ENCODE results near the gene GRHPR. TPM values are rescaled to one million over a fixed set of nuclear protein-coding genes. Genes with fewer than 3 reads are reported as not detected.

GRHPR gene
- total and polyA plus RNA-seq, 2 of the 8 experiments (the other 6 are each of a cell fraction or from before 2014, with no cell fraction given) = 97.0 to 201 TPM

- Histone ChIP-seq H3K79me2 (ENCODE audit: control insufficient read depth in 1 of 2, insufficient read depth in 2 of 2, low read length in 2 of 2) (no peaks in the 10 kb centered on the region), H3K79me1 (ENCODE audit: low read depth, low read length) (no peaks in the 10 kb centered on the region), H3K27me3 (replicated peaks in 1 of 4; ENCODE audit: control insufficient read depth in 3 of 4, extremely low read depth in 1 of 4, insufficient read depth in 3 of 4, low read length in 3 of 4) (no peaks in the 10 kb centered on the region), H3K23ac (ENCODE audit: insufficient read length) (no peak overlapping the region), H2BK12ac (ENCODE audit: low read depth, low read length) (no peak overlapping the region), H4K20me1 (replicated peaks in 1 of 2; ENCODE audit: control insufficient read depth in 1 of 2, insufficient read depth in 2 of 2, low read length in 2 of 2) (no peaks in the 10 kb centered on the region), H3K4ac (replicated peaks; ENCODE audit: insufficient read length, low read depth, low read length) (no peak overlapping the region), H3K23me2 (ENCODE audit: low read depth, low read length) (no peaks in the 10 kb centered on the region; the same call in 1 of the 2 replicates), H3K4me2 (ENCODE audit: insufficient read depth in 1 of 2, low read depth in 2 of 2, low read length in 2 of 2) (no peak overlapping the region), H2BK20ac (ENCODE audit: low read length) (no peak overlapping the region), H3K36me3 (ENCODE audit: control insufficient read depth in 2 of 4, insufficient read depth in 4 of 4, low read length in 3 of 4) (no peaks in the 10 kb centered on the region), H2BK15ac (ENCODE audit: low read length) (no peak overlapping the region), H3K18ac (ENCODE audit: extremely low read depth, low read length) (no peak overlapping the region), H2AFZ (ENCODE audit: low read length) (no peak overlapping the region), H4K8ac (ENCODE audit: extremely low read depth, insufficient read depth, low read length) (no peak overlapping the region), H2AK5ac (ENCODE audit: low read depth, low read length) (no peak overlapping the region), H2BK5ac (ENCODE audit: low read depth, low read length) (no peak overlapping the region), H3K9me3 (ENCODE audit: insufficient read depth in 2 of 2, low read depth in 1 of 2, low read length in 1 of 2) (no peaks in the 10 kb centered on the region), H3K9ac (replicated peaks in 1 of 4; ENCODE audit: extremely low read depth in 1 of 4, low read depth in 3 of 4, low read length in 3 of 4) (no peak overlapping the region), H3K56ac (replicated peaks; ENCODE audit: insufficient read length, low read depth, low read length) (no peak overlapping the region), H3K27ac (ENCODE audit: low read depth, low read length) (no peak overlapping the region), H3K4me3 (ENCODE audit: extremely low read depth in 1 of 4, insufficient read depth in 2 of 4, low read depth in 3 of 4, low read length in 4 of 4) (no peak overlapping the region), H3K4me1 (replicated peaks in 1 of 4; ENCODE audit: control insufficient read depth in 3 of 4, insufficient read depth in 4 of 4, low read length in 3 of 4) (no peaks in the 10 kb centered on the region), H2BK120ac (replicated peaks; ENCODE audit: low read depth, low read length) (no peak overlapping the region), H3K14ac (ENCODE audit: insufficient read length) (no peak overlapping the region), H4K91ac (replicated peaks; ENCODE audit: insufficient read length, low read length) (peak overlapping the region; percentile 65), H4K5ac (ENCODE audit: insufficient read length, low read depth, low read length) (no peak overlapping the region)
- ChIA-PET POLR2A (ENCODE audit: partially characterized antibody) (no interaction called here), CTCF (ENCODE audit: partially characterized antibody) (interaction anchor here (1.1 kb wide), 1 partner anchor 11 kb away, joined by 3 read pairs; no protein-coding TSS in a partner anchor)
- no peak for FAIRE-seq
- no peak for DNase-seq (ENCODE audit: low read depth in 1 of 2, low spot score in 2 of 2)
- 88% methylated on average over 18 of the region's 19 CpGs; no CpG with 5 or more reads in 1 of the 2 experiments for WGBS, 2 experiments (ENCODE audit: extremely low coverage in 1 of 2, insufficient coverage in 1 of 2, insufficient read length in 1 of 2, insufficient replicate concordance in 2 of 2, low coverage in 1 of 2, low lambda C conversion rate in 2 of 2, missing lambda C conversion rate in 1 of 2)
- no peak for TF ChIP-seq EGR1 (IDR thresholded peaks at IDR 0.05; ENCODE audit: borderline replicate concordance, low read depth, low read length)
- TF ChIP-seq TAF1 (IDR thresholded peaks at IDR 0.05; ENCODE audit: low read depth, low read length) = no peak
- TF ChIP-seq SP1 (IDR thresholded peaks at IDR 0.05; ENCODE audit: low read depth, low read length) = no peak
- TF ChIP-seq RNF2 (IDR thresholded peaks at IDR 0.05; ENCODE audit: borderline replicate concordance, low read depth, low read length, missing control alignments, poor library complexity, severe bottlenecking) = no peak
- no peak for TF ChIP-seq BACH1 (IDR thresholded peaks at IDR 0.05; ENCODE audit: low read length)
- no peak for TF ChIP-seq RFX5 (IDR thresholded peaks at IDR 0.05; ENCODE audit: borderline replicate concordance, low read depth, low read length)
- no peak for TF ChIP-seq SIX5 (IDR thresholded peaks at IDR 0.05; ENCODE audit: low read depth, low read length)
- TF ChIP-seq KDM5A (IDR thresholded peaks at IDR 0.05; ENCODE audit: low read length) = no peak
- TF ChIP-seq CHD1 (IDR thresholded peaks at IDR 0.05; ENCODE audit: low read depth, low read length) = no peak
- no peak for TF ChIP-seq TBP (IDR thresholded peaks at IDR 0.05; ENCODE audit: low read depth, low read length)
- TF ChIP-seq RBBP5 (IDR thresholded peaks at IDR 0.05; ENCODE audit: borderline replicate concordance, low read depth, low read length) = no peak
- no peak for TF ChIP-seq FOSL1 (IDR thresholded peaks at IDR 0.05; ENCODE audit: insufficient read depth, low read depth, low read length)
- no peak for TF ChIP-seq ASH2L (IDR thresholded peaks at IDR 0.05; ENCODE audit: low read length)
- no peak for TF ChIP-seq SP4 (IDR thresholded peaks at IDR 0.05; ENCODE audit: low read length)
- no peak for TF ChIP-seq SIRT6 (IDR thresholded peaks at IDR 0.05; ENCODE audit: low read length)
- TF ChIP-seq HDAC6 (IDR thresholded peaks at IDR 0.05; ENCODE audit: low read depth, low read length) = no peak
- TF ChIP-seq CBX5 (IDR thresholded peaks at IDR 0.05; ENCODE audit: low read depth, low read length) = no peak
Observed at GRCh38 chr9:37378613-37379004, 43.9 kb upstream of the GRHPR start.

All from H1 (cell line).